HG02610 (cell line): ENCODE measurements around the gene RPN1.

Source experiments
- ATAC-seq: cut with Tn5 transposase; IDR thresholded peaks from one replicate; pipeline ENCODE4 v1.9.1; 2021; ENCODE audit warnings: mild to moderate bottlenecking, moderate library complexity; ENCODE audit not compliant: unreplicated experiment

The RPN1 gene

DNA sequence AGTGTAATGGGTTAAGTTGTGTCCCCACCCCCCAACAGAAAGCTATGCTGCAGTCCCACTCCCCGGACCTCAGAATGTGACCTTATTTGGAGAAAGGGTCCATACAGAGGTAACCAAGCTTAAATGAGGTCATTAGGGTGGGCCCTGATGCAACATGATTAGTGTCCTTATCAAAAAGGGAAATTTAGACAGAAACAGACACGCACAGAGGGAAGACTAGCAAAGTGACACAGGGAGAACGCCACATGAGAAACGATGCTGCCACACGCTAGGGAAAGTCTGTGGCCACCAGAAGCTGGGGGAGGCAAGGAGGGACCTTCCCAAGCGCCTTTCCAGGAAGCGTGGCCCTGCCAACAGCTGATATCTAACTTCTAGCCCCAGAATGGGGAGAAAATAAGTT is 65.4 kb downstream of the RPN1 start:
- no peak for ATAC-seq

DNA sequence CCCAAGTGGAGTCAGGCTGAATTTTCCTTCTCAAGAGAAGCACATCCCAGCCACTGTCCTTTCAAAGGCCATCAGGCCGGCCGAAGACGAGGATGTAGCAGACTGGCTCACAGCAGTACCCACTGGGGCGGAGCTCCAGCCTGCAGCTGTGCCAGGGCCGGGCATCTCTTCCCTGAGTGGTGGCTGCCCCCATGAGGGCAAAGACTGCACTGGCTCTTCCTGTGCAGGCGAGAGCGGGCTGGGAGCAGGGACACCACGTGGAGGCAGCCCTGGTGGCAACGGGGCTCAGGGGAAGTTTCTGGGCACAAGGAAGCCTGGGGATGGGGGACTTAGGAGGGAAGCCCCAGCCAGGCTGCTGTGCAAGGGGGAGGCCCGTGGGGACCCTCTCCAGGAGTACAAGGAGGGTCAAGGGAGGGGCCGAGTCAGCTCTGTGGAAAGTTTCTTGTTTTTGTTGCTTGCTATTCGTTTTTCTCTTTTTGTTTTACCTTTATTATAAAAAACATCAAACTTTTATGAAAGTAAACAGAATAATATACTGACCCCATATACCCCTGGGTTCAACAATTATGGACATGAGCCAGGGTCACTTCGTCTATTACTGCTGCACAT is 66.1 kb downstream of the RPN1 start:
- ATAC-seq, result no peak

DNA sequence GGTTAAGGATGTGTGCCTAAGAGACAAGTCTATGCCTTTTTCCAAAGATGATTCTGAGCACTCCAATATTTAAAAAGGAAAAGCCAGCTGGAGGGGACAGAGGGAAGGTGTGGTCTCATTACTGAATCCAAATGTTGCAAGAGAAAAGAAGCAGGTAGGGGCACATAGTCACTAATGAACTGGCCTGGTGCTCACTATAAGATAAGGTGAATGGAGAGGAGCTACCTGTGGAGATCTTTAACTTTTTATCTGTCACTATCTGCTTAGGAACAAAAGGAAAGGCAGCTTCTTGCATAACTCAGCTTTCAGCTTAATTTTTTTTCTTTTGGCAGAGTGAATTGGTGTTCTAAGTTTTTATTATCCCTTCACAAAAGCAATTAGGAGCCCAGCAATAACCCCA is 69.1 kb downstream of the RPN1 start:
- no peak for ATAC-seq

DNA sequence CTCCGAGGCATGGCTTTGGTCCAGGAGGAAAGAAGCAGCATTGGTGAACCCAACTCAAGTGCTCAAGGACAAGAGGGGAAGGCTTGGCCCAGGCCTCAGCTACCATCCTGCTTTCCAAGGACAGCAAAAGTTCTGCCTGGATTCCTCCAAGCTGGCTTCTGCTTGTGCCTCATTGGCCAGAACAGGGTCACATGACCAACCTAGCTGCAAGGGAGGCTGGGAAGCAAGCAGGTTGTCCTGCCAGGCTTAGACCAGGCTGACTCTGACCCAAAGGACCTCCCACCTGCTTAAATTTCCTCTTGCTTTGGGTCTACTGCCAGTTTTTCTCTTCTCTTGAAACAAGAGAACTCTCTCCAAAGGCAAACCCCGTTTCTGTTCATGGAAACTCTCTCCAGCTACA is 70.7 kb downstream of the RPN1 start:
- ATAC-seq, result no peak

DNA sequence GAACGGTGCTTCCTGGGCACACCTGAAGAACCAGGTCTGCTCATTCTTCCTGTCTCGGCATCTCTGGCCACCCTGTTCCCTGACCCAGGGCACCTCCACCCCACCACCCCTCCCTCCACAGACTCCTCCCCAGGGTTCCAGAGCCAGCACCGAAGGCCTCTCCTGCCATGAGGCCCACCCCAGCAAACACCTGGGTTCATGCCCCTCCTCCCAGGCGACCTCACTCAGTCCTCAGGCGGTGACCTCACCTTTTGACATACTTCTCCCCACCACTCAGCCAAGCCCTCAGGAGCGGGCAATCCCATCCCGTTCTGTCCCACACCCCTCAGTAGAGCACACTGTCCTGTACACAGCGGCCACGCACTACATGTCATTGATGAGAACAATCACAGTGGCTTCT is 72.3 kb downstream of the RPN1 start:
- ATAC-seq, result no peak

DNA sequence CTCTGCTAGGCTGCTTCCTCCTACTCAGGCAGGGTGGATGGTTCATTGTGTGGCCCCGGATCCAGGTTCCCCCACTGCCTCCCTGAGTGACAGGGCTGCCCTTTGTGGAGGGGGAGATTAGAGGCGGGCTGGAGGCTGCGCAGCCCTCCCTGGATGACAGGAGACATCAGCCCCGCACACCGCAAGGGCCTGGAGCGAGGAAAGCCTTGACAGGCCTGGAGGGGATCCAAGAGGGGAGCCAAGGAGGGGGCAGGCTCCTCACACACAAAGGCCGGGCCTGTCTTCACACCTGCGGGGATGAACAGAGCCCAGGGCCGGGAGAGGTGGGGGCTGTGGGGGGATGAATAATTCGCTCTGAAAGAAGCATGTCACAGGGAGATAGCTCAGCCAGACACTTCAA is 72.9 kb downstream of the RPN1 start:
- no peak for ATAC-seq

DNA sequence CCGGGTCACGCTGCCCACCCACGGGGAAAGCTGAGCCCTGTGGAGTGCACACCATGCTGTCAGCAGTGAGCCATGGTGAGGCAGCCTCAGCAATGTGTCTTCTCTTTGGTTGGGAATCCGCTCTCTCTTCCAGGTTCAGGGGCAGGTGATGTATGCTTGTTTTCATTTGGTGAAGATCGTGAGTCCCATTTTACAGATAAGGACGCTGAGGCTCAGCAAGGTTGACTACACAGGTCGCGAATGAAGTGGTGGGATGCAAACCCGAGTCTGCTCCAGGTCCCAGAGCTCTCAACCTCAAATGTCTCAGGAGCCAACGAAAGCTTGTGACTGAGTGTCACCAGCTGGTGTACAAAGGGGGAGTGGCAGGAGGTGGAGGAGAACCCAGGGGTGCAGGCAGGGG is 74.3 kb downstream of the RPN1 start:
- no peak for ATAC-seq

DNA sequence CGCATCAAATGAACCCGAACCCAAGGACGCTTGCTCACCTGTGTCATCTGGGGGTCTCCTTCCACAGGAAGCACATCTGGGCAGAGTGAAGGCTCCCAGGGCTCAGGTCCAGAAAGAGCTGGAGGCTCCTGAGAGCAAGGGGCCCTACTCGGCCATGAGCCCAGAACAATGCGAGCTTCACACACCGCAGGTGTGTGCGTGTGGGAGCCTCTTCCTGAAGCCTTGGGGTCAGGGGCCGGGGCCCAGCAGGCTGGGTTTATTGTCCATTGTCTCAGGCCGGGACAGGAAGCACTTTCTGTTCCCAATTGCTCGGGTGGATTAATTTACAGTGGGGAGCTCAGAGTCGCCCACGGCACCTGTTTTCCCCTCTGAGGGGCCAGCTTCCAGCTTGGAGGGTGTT is 74.8 kb downstream of the RPN1 start:
- ATAC-seq, result no peak

DNA sequence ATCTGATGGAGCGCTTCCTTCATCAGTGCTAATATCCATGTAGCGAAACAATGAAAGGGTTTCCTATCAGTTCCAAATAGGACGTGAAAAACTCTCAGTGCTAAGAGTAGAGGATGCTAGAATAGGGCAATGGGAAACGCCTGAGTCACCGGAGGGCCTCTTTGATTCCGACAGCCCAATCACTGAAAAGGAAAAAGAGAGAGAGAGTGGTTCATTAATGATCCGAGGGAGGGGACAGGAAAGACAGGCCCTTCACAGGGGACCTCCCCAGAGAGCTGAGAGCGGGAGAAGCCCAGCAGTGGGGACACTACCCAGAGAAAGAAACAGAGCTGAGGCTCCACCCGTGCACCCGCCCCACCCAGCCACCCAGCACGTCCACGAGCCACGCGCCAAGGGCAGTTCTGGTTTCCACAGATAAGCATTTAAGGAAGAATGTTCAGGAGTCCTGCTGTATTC is 76.9 kb downstream of the RPN1 start:
- no peak for ATAC-seq

DNA sequence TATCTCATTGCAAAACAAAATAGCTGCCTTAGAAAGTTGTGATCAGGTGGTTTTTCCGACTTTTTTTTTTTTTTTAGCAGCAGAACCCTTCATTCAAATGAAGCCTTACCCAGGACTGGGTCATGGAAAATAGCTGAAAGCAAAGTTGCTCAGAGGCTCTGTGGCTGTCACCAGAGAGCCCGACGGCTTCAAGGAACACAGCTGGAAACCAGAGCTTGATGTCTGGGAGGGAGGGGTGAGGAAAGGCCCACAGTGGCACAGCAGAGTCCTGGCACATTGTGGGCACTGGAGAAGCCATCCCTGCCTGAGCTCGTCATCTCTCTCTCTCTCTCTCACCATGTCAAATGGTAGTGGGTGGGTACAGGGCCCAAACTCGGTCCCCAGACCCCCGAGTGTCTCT is 77.5 kb downstream of the RPN1 start:
- ATAC-seq, result no peak

DNA sequence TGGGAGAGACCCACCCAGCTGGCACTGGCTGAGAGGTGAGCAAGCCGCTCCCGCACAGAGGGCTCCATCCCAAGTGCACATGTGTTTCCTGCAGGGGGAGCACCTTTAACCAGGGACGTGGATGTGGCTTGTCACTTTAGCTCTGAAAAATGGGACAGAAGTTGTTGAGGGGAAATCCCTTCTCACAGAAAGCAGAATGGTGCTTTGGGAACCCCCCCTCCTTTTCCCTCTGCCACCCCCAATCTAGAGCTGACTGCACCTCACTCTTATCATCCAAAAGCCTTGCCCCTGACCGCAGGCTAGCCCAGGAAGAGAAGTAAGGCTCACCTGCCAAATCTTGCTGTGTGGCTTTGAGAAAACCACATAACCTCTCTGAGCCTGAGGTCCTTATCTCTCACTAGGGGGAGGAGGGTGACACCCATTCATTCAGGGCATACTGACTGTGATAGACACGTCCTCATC is 77.9 kb downstream of the RPN1 start:
- no peak for ATAC-seq

DNA sequence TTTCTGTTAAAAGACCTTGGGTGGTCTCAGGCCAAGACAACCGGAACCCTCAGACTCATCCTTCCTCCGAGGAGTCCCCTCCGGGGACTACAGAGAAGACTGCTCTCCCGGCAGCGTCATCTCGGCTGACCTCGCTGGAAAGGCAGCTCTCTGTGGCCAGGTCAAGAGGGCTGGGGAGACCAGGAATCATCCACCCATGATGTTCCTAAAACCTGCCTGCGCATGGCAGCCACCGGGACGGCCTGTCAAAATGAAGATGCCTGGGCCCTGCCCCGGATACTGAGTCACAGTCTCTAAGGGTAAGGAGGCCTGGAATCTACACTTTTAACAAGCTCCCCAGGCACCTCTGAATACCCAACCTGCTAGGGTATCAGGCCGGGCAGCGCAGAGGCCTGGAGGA is 78.6 kb downstream of the RPN1 start:
- ATAC-seq, result no peak
